ENCODE results near the gene B3GLCT. TPM values are rescaled to one million over a fixed set of nuclear protein-coding genes. Genes with fewer than 3 reads are reported as not detected.

B3GLCT gene
- total and polyA plus RNA-seq, 4 donors: 1.5 to 3.6 (median 2.2) TPM

DNA sequence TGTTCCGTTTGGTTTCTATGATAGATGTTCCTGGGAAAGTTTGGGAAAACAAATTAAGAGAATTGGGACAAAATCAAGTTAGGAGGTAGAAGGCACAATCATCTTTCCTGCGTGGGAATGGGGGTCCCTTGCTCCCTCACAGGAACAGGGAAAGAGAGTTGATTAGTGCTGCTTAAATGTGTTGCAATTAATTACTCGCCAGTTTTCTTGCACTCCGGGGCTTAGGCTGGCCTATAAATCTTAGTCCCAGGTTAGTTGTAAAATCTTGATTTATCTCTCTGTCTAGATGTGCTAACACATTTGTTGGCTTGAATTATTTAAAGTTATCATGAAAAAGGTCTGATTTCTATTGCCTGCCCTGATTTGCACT, 10.1 kb downstream of the B3GLCT start:
- 75% methylated on average over 4 of the region's 4 CpGs for WGBS
- no peaks in the 10 kb centered on the region for H3K9me3 ChIP-seq (ENCODE audit: control insufficient read depth in 4 of 4, low read length in 3 of 4)

GRCh38 chr13:31213651-31214289, 14.0 kb downstream of the B3GLCT start:
- peaks cover 0 to 4% (median 0%) of the 10 kb centered on the region in 4 donors for H3K4me1 ChIP-seq (ENCODE audit: control insufficient read depth in 4 of 4, insufficient read depth in 4 of 4, low read length in 3 of 4)
- WGBS: 84% methylated on average over 2 of the region's 2 CpGs
- no peak overlapping the region for H3K4me3 ChIP-seq (ENCODE audit: low read depth in 1 of 3, low read length in 3 of 3)
- no peak overlapping the region for H3K9ac ChIP-seq (ENCODE audit: low read depth in 1 of 2, low read length in 2 of 2)
- DNase-seq (ENCODE audit: low spot score): no peak
- no peaks in the 10 kb centered on the region for H3K9me3 ChIP-seq (ENCODE audit: control insufficient read depth in 4 of 4, low read length in 3 of 4)
- no peaks in the 10 kb centered on the region for H3K36me3 ChIP-seq (ENCODE audit: control insufficient read depth in 4 of 4, insufficient read depth in 3 of 4, low read depth in 1 of 4, low read length in 3 of 4)
- TF ChIP-seq RAD21 (IDR thresholded peaks at IDR 0.05): no peak
- no peak for TF ChIP-seq EGR1 (IDR thresholded peaks at IDR 0.05; ENCODE audit: low read depth in 2 of 2)
- TF ChIP-seq MAX (IDR thresholded peaks at IDR 0.05): no peak
- TF ChIP-seq, protein P1, sequence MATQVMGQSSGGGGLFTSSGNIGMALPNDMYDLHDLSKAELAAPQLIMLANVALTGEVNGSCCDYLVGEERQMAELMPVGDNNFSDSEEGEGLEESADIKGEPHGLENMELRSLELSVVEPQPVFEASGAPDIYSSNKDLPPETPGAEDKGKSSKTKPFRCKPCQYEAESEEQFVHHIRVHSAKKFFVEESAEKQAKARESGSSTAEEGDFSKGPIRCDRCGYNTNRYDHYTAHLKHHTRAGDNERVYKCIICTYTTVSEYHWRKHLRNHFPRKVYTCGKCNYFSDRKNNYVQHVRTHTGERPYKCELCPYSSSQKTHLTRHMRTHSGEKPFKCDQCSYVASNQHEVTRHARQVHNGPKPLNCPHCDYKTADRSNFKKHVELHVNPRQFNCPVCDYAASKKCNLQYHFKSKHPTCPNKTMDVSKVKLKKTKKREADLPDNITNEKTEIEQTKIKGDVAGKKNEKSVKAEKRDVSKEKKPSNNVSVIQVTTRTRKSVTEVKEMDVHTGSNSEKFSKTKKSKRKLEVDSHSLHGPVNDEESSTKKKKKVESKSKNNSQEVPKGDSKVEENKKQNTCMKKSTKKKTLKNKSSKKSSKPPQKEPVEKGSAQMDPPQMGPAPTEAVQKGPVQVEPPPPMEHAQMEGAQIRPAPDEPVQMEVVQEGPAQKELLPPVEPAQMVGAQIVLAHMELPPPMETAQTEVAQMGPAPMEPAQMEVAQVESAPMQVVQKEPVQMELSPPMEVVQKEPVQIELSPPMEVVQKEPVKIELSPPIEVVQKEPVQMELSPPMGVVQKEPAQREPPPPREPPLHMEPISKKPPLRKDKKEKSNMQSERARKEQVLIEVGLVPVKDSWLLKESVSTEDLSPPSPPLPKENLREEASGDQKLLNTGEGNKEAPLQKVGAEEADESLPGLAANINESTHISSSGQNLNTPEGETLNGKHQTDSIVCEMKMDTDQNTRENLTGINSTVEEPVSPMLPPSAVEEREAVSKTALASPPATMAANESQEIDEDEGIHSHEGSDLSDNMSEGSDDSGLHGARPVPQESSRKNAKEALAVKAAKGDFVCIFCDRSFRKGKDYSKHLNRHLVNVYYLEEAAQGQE (IDR thresholded peaks at IDR 0.05): no peak
- no peak for TF ChIP-seq FOXA2 (IDR thresholded peaks at IDR 0.05)
- TF ChIP-seq ZBTB33 (IDR thresholded peaks at IDR 0.05): no peak
- TF ChIP-seq, protein P2, sequence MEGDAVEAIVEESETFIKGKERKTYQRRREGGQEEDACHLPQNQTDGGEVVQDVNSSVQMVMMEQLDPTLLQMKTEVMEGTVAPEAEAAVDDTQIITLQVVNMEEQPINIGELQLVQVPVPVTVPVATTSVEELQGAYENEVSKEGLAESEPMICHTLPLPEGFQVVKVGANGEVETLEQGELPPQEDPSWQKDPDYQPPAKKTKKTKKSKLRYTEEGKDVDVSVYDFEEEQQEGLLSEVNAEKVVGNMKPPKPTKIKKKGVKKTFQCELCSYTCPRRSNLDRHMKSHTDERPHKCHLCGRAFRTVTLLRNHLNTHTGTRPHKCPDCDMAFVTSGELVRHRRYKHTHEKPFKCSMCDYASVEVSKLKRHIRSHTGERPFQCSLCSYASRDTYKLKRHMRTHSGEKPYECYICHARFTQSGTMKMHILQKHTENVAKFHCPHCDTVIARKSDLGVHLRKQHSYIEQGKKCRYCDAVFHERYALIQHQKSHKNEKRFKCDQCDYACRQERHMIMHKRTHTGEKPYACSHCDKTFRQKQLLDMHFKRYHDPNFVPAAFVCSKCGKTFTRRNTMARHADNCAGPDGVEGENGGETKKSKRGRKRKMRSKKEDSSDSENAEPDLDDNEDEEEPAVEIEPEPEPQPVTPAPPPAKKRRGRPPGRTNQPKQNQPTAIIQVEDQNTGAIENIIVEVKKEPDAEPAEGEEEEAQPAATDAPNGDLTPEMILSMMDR (IDR thresholded peaks at IDR 0.05; ENCODE audit: low read depth, low read length, missing input control): no peak
- TF ChIP-seq YY1 (IDR thresholded peaks at IDR 0.05): no peak
- no peak for TF ChIP-seq RXRA (IDR thresholded peaks at IDR 0.05)
- TF ChIP-seq GABPA (IDR thresholded peaks at IDR 0.05 in 1 of 2, conservative IDR thresholded peaks at IDR 0.05 in 1 of 2): no peak
- TF ChIP-seq FOXA1 (IDR thresholded peaks at IDR 0.05): no peak
- no peak for TF ChIP-seq HNF4A (conservative IDR thresholded peaks at IDR 0.05)
- TF ChIP-seq NR2F2 (IDR thresholded peaks at IDR 0.05): no peak
- no peak for TF ChIP-seq JUND (IDR thresholded peaks at IDR 0.05)
- no peaks in the 10 kb centered on the region for H3K27me3 ChIP-seq (ENCODE audit: control insufficient read depth in 4 of 4, insufficient read depth in 4 of 4, low read length in 3 of 4)
- no peak overlapping the region for H3K27ac ChIP-seq (ENCODE audit: low read depth in 1 of 2, low read length in 2 of 2)

More for the DNA sequence above, 10.1 kb downstream of the B3GLCT start:
- peaks cover 0 to 6% (median 1%) of the 10 kb centered on the region in 4 donors for H3K4me1 ChIP-seq (ENCODE audit: control insufficient read depth in 4 of 4, insufficient read depth in 4 of 4, low read length in 3 of 4)
- DNase-seq (ENCODE audit: low spot score): no peak
- no peak overlapping the region for H3K9ac ChIP-seq (ENCODE audit: low read depth in 1 of 2, low read length in 2 of 2)
- no peaks in the 10 kb centered on the region for H3K27me3 ChIP-seq (ENCODE audit: control insufficient read depth in 4 of 4, insufficient read depth in 4 of 4, low read length in 3 of 4)
- no peaks in the 10 kb centered on the region for H3K36me3 ChIP-seq (ENCODE audit: control insufficient read depth in 4 of 4, insufficient read depth in 3 of 4, low read depth in 1 of 4, low read length in 3 of 4)
- H3K27ac ChIP-seq (ENCODE audit: low read depth in 1 of 2, low read length in 2 of 2): no peak overlapping the region
- TF ChIP-seq FOXA1 (IDR thresholded peaks at IDR 0.05): no peak
- no peak for TF ChIP-seq RAD21 (IDR thresholded peaks at IDR 0.05)
- no peak for TF ChIP-seq GABPA (IDR thresholded peaks at IDR 0.05 in 1 of 2, conservative IDR thresholded peaks at IDR 0.05 in 1 of 2)
- TF ChIP-seq, protein P2 (IDR thresholded peaks at IDR 0.05; ENCODE audit: low read depth, low read length, missing input control): no peak
- TF ChIP-seq FOXA2 (IDR thresholded peaks at IDR 0.05): no peak
- no peak overlapping the region for H3K4me3 ChIP-seq (ENCODE audit: low read depth in 1 of 3, low read length in 3 of 3)

All from liver (tissue), 9 donors.